ENCODE data around the gene PAX3.

The PAX3 gene

DNA sequence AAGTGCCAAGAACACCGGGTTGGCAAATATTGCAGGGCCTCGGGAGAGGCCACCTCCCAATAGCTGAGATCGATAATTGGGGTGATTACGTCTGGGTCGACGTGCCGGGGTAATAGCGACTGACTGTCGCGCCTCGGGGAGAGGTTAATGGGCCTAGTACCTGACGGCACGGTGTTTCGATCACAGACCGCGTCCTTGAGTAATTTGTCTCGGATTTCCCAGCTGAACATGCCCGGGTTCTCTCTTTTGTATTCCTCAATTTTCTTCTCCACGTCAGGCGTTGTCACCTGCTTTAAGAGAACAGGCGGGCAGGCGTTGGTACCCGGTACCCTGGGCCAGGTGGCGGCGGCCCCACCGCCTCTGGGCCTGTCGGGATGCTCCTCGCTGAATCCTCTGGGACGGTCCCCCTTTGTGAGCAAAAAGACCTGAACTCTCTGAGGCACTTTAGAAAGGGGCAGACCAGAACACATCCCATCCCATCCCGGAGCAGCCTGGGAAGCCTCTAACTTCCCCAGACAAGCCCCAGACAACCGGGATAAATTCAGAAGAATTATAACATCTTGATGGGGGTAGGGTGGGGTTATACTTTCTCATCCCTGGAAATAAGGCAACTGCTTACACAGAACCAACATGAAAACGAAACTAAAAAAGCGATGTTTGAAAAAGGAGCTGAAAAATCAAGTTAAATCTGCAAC, 3.3 kb downstream of the PAX3 start:
- Mint-ChIP-seq H3K4me3 (peak overlapping the region; percentile 61), H3K4me1 (ENCODE audit: low read depth) (peaks cover 28% of the 10 kb centered on the region), H3K36me3 (no peaks in the 10 kb centered on the region), H3K27ac (no peak overlapping the region), H3K27me3 (peaks cover 41% of the 10 kb centered on the region), H3K9me3 (ENCODE audit: low read depth) (no peaks in the 10 kb centered on the region)

DNA sequence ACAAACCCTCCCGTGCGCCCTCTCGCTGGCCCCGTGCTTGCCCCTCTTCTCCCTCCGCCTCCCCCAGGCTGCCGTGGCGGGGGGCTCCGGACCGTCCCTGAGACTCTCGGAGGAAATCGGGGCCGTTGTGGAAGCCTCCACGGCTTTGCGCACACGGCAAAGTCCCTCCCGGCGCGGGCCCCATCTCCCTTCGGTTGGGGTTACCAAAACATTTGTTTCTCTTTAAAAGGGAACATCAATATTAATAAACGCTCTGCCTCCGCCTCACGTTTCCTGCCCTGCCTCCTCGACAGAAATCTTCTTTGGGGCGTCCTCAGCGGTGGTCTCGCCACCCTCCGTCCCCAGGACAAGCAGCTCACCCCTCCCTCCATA, 3.8 kb downstream of the PAX3 start:
- no peak overlapping the region for H3K27ac Mint-ChIP-seq
- peaks cover 44% of the 10 kb centered on the region for H3K27me3 Mint-ChIP-seq
- H3K4me3 Mint-ChIP-seq: peak overlapping the region; percentile 61
- H3K36me3 Mint-ChIP-seq: no peaks in the 10 kb centered on the region
- no peaks in the 10 kb centered on the region for H3K9me3 Mint-ChIP-seq (ENCODE audit: low read depth)
- peaks cover 30% of the 10 kb centered on the region for H3K4me1 Mint-ChIP-seq (ENCODE audit: low read depth)

DNA sequence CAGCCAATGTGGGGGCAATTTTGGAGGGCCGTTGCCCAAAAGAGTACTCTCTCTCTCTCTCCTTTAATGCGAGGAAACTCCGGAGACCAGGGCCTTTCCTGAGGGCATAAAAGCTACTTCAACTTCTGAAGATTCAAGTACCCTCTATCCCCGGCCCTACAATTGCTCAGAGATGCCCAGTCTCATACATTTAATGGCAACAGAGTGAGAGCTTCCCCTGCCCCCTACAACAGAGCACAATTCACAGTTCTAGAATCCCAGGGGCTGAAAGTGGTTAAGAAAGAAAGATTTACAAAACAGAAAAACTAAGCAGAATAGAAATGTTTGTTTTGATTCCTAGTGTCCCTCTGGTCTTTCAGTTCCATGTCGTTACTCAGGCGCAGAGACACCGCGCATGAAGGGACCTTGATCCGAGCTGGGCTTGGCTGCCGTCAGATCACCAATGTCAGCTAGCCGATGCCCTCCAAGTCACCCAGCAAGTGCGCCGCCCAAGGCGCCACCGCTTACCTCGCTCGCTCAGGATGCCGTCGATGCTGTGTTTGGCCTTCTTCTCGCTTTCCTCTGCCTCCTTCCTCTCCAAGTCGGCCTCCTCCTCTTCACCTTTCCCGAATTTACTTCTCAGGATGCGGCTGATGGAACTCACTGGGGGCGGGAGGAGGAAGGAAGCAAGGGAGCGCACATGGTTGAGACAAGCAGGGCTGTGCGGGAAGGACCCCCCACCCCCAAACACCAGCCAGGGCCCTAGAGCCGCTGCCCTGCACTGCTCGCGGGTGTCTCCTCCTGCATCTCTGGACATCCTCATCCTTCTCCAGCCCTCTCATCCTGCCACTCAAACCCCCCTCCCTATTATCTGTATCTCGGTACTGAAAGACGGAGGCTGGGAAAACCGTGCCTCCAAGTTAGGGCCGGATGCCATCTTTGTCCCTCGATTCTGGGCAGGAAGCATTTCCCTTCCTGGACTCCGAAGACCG, 4.9 kb downstream of the PAX3 start:
- H3K9me3 Mint-ChIP-seq (ENCODE audit: low read depth): no peaks in the 10 kb centered on the region
- peaks cover 44% of the 10 kb centered on the region for H3K27me3 Mint-ChIP-seq
- no peak overlapping the region for H3K27ac Mint-ChIP-seq
- no peaks in the 10 kb centered on the region for H3K36me3 Mint-ChIP-seq
- H3K4me1 Mint-ChIP-seq (ENCODE audit: low read depth): peaks cover 27% of the 10 kb centered on the region
- H3K4me3 Mint-ChIP-seq: no peak overlapping the region

DNA sequence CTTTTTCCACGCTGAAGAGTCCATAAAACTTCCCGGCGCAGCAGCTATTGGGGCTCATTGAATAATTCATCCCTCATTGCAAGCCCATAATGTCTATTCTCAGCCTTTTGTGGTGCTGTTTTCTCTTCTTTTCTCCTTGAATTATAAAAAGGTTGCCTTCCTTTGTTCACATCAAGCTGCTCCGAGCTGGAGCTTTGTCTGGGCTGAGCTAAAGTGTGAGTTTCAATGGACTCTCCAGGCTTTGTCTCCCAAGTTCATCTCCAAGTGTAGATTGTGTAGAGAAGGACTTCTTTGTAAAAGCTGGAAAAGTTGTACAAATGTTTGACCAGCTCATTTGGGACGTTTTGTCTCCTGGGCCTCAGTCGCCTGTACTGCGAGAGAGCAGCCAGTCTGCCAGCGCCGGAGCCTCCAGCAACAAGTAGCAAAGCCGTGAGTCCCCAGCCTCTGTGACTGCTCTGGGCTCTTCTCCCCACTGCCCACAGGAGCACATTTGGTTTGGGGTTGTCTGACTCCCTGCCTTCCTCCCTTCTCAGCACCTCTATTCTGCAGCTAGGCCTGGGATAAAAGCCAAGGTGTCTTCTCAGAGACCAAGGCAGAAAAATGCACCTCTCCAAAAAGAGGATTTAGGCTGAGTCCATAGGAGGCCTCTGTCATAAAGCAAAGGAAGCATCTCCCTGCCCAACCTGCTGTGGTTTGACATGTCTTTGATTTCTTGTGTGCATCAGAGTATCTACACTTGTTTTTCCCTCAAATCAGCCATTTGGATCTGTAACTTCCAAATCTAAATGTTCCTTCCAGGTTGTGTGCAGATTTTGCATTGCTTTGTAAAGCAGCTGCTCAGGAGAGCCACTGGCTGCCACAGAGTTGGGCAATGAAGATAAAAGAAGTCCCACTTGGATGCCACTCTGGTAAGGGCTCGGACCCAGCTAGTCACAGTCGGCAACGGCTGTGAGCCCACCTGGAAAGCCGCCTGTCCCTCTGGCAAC, 6.4 kb downstream of the PAX3 start:
- no peak overlapping the region for H3K4me3 Mint-ChIP-seq
- H3K27ac Mint-ChIP-seq: no peak overlapping the region
- peaks cover 54% of the 10 kb centered on the region for H3K27me3 Mint-ChIP-seq
- H3K36me3 Mint-ChIP-seq: no peaks in the 10 kb centered on the region
- peaks cover 23% of the 10 kb centered on the region for H3K4me1 Mint-ChIP-seq (ENCODE audit: low read depth)
- peaks cover 2% of the 10 kb centered on the region for H3K9me3 Mint-ChIP-seq (ENCODE audit: low read depth)

DNA sequence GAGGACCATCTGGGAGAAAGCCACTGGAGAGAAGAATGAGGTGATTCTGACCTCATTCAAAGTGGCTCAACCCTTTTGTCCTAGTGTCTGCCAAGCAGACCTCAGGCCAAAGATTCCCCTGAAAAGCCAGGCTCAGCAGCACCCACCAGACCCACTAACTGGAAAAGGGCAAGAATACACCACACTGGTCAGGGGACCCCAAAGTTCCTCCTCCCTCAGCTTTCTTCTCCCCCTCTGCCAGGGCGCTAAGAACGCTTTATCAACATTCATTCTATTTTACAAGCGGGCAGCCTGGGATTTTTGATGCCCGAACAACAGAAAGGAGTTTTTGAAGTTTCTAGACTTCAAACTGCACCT, 7.3 kb downstream of the PAX3 start:
- peaks cover 53% of the 10 kb centered on the region for H3K27me3 Mint-ChIP-seq
- no peak overlapping the region for H3K4me3 Mint-ChIP-seq
- no peak overlapping the region for H3K27ac Mint-ChIP-seq
- peaks cover 2% of the 10 kb centered on the region for H3K9me3 Mint-ChIP-seq (ENCODE audit: low read depth)
- no peaks in the 10 kb centered on the region for H3K36me3 Mint-ChIP-seq
- H3K4me1 Mint-ChIP-seq (ENCODE audit: low read depth): peaks cover 18% of the 10 kb centered on the region

DNA sequence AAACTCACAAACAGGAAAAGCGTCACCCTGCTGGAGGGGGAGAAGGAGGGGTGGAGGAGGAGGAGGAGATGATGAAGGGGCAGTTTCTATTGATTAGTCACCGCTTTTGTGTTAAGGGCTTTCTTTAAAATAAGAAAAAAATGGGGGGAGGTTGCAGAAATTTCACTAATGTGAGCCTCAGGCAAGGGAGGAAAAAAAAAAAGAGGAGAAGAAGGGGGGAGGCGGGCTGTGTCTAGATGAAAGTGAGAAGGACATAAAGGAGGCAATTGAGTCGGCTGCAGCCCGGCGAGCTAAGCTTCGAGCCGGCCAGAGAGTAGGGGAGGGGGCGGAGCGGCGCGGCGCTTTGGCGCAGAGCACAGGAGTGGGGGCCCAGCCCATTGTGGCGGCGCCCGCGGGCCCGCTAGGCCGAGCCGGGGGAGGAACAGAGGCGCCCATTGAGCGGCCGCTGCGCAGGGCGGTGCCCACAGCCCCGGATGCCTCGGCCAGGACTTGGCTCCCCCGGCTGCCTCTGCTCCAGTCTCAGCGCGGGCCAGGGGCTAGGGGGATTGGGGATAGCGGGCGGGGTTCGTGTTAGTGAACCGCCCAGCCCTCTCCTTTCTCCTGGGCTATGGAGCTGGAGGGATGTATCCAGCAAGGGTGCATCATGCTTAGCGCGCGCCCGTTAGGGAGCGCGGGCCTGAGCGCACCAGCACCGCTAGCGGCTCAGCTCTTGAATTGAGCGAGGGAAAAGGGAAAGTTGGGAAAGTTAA, 7.9 kb downstream of the PAX3 start:
- Mint-ChIP-seq H3K36me3 (no peaks in the 10 kb centered on the region), H3K4me3 (no peak overlapping the region), H3K9me3 (ENCODE audit: low read depth) (peaks cover 2% of the 10 kb centered on the region), H3K27me3 (peaks cover 50% of the 10 kb centered on the region), H3K27ac (no peak overlapping the region), H3K4me1 (ENCODE audit: low read depth) (peaks cover 12% of the 10 kb centered on the region)

DNA sequence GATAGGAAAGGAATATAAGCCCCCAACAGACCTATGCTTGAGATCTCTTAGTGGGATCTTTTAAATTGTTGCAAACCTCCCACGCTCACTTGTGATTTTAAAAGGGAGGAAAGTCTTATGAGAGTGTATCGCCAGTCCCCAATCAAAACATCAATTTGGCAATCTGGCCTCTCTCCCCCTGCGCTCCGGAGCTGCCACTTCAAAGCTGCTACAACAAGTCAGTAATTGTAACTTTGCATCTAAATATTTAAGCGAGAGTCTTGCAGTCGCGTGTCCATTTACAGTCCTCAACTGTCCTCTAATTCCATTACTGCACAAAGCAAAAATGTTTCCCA, 8.4 kb downstream of the PAX3 start:
- no peak overlapping the region for H3K27ac Mint-ChIP-seq

DNA sequence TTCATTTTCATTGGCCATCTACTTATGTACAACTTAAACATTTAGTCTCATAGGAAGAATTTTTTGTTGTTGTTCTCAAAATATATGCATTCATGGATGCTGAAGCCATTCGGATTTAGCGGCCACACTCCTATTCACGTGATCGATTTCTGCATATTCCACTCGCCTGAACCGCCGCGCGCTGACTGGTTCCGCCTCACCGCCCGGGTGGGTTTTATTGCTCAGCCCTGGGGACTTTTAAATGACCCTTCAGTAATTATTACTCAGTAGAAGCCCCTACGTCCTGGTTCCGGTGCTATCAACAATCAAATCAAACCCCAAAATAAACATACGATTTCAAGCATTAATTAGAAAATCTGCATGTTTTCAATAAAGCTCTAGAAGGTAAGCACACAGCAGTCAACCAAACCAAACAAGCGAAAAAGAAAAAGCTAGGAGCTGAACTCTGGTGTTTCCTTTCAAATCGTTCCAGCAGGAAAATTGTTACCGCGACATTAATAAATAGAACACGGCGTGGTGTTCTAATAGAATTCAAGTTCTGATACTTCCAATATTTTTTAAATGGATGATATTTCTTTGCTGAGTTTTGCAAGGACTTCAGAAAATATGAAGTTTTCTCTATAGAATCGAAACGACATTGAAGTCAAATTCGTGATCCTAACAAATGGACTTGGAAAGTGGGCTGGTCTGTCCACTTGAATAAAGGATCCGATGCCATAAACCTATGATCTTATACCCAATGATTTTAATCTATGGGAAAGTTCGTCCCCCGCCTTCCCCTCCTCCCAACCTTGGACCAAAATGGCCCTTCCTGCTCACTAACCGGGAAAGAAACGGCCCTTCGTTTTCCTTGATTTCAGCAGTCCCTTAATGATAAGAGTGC, 9.3 kb downstream of the PAX3 start:
- Mint-ChIP-seq H3K27me3 (peaks cover 47% of the 10 kb centered on the region), H3K27ac (no peak overlapping the region), H3K4me3 (no peak overlapping the region), H3K4me1 (ENCODE audit: low read depth) (peaks cover 3% of the 10 kb centered on the region), H3K9me3 (ENCODE audit: low read depth) (peaks cover 2% of the 10 kb centered on the region), H3K36me3 (no peaks in the 10 kb centered on the region)

More for the DNA sequence above, 8.4 kb downstream of the PAX3 start:
- Mint-ChIP-seq H3K4me3 (no peak overlapping the region), H3K9me3 (ENCODE audit: low read depth) (peaks cover 2% of the 10 kb centered on the region), H3K36me3 (no peaks in the 10 kb centered on the region), H3K4me1 (ENCODE audit: low read depth) (peaks cover 8% of the 10 kb centered on the region), H3K27me3 (peaks cover 49% of the 10 kb centered on the region)

DNA sequence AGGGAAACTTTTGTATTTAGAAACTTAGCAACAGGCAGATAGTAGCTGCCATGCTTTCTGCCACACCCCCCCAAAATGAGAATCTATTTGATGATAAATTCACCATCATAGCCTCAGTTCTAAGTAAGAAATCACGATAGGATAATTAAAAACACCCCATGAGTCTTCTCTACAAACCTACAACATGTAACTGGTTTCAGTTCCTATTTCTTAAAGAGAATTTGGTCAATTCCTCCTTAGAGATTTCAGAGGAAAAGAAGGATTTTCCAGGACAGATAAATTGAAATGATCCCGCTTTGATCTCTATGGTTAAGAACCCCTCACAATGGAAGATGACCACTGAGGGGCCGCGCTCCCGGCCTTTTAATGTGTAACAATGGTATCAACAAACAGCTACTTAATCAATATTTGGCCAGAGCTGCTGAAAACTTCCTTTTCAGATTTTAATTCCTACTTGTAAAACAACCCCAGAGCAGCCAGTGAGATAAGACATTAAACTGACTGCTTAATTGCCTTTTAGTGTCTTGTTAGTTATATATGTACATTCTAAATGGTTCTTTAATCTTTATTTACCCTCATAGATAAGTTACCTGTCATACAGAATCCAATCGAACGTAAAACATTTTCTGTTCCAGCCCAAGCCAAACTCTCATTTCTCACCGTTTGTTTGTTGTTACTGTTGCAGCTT, 10.1 kb downstream of the PAX3 start:
- no peak overlapping the region for H3K27ac Mint-ChIP-seq
- peaks cover 3% of the 10 kb centered on the region for H3K4me1 Mint-ChIP-seq (ENCODE audit: low read depth)
- no peak overlapping the region for H3K4me3 Mint-ChIP-seq

DNA sequence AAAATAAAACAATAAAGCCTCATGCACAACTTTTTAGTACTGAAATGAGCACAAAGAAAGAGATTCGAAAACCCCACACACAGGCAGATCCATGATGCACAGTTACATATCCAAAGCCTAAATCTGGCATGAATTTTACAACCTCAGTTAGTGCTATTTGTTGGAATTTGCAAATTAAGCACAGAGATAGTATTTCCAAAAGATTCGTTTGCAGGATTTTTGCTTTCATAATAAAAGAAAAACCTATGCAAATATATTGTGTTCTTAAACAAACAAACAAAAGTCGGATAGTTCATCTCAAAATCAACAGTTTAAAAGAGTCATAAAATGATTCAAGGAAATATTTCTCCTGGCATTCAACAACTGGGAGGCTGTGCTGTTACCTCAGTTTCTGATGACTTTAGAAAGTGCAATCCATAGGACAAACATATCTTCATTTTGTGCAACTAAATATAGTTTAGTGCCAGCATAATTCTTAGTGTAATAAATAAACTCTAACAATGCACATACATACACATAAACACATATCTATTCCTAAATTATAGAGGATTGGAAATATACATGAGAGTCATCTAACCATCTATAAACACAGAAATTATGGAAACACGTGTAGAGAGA, 10.8 kb downstream of the PAX3 start:
- no peaks in the 10 kb centered on the region for H3K36me3 Mint-ChIP-seq
- no peak overlapping the region for H3K27ac Mint-ChIP-seq
- peaks cover 39% of the 10 kb centered on the region for H3K27me3 Mint-ChIP-seq
- no peak overlapping the region for H3K4me3 Mint-ChIP-seq
- H3K4me1 Mint-ChIP-seq (ENCODE audit: low read depth): peaks cover 3% of the 10 kb centered on the region
- H3K9me3 Mint-ChIP-seq (ENCODE audit: low read depth): peaks cover 2% of the 10 kb centered on the region

More for the DNA sequence above, 10.1 kb downstream of the PAX3 start:
- H3K27me3 Mint-ChIP-seq: peaks cover 46% of the 10 kb centered on the region
- no peaks in the 10 kb centered on the region for H3K36me3 Mint-ChIP-seq
- peaks cover 2% of the 10 kb centered on the region for H3K9me3 Mint-ChIP-seq (ENCODE audit: low read depth)

DNA sequence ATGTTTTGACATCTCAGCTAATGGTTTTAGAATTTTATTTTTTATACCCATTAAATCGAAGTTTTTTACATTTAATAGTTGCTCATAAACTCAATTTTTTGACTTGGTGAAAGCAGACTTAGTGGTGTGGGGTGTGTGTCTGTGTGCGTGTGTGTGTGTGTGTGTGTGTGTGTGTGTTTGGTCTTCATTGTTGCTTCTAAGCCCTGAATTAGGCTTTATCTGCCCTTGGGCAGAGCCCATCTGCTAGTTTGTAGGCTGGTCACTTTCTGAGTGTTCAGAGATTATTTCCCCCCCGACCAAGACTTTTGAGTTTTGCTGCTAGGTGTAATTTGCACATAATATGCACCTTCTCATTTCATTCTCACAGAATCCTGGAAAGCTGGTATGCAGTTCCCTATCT, 14.3 kb downstream of the PAX3 start:
- Mint-ChIP-seq H3K4me1 (ENCODE audit: low read depth) (no peaks in the 10 kb centered on the region), H3K27ac (no peak overlapping the region), H3K36me3 (no peaks in the 10 kb centered on the region), H3K4me3 (no peak overlapping the region), H3K9me3 (ENCODE audit: low read depth) (peaks cover 2% of the 10 kb centered on the region), H3K27me3 (peaks cover 28% of the 10 kb centered on the region)

DNA sequence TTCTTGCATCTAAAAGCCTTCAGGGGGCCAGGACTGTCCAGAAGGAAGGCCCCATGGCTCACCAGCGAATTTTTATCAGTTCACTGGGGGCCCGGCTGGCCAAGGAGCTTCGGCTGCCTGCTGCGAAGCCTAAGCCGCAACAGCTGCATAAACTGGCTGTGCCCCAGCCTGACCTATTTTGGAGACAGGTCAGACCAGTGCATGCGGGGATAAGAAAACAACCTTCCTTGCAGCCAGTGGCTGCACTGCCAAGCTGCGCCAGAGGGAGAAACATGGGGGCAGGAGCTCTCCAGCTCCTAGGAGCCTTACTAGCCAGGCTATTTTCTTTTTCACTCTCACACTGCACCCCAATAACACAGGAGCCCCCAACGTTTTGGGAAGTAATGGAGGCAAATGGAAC, 15.2 kb downstream of the PAX3 start:
- no peak overlapping the region for H3K4me3 Mint-ChIP-seq
- no peak overlapping the region for H3K27ac Mint-ChIP-seq
- peaks cover 22% of the 10 kb centered on the region for H3K27me3 Mint-ChIP-seq
- no peaks in the 10 kb centered on the region for H3K4me1 Mint-ChIP-seq (ENCODE audit: low read depth)
- H3K36me3 Mint-ChIP-seq: no peaks in the 10 kb centered on the region
- peaks cover 2% of the 10 kb centered on the region for H3K9me3 Mint-ChIP-seq (ENCODE audit: low read depth)

DNA sequence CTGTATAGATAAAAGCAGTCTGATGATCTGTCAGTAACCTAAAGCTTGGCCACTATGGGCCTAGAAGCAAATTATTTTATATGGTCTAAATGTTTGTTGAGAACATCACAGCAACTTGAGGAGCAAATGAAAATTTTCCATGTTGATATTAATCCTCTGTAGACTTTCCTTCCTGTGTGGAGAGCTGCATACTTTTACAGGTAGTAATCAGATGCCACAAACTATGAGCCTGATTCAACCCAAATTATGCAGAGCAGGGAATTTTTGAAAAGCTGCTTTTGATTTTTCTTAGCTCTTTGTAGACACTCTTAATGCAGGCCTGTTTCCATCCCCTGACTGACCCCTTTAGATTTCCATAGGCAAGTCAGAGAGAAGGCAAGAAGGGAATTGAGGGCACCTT, 17.3 kb downstream of the PAX3 start:
- no peak overlapping the region for H3K27ac Mint-ChIP-seq
- H3K9me3 Mint-ChIP-seq (ENCODE audit: low read depth): no peaks in the 10 kb centered on the region
- peaks cover 12% of the 10 kb centered on the region for H3K27me3 Mint-ChIP-seq
- H3K4me1 Mint-ChIP-seq (ENCODE audit: low read depth): no peaks in the 10 kb centered on the region
- H3K4me3 Mint-ChIP-seq: no peak overlapping the region
- no peaks in the 10 kb centered on the region for H3K36me3 Mint-ChIP-seq

All from activated naive CD8-positive, alpha-beta T cell (primary cell).